Liver (tissue), 9 donors: Measurements from ENCODE around the gene ATP1B2. TPM values are rescaled to one million over a fixed set of nuclear protein-coding genes. Genes with fewer than 3 reads are reported as not detected.

Experiments used
- DNase-seq: peaks from one replicate; pipeline ENCODE4 v3.0.0-alpha.2; 2017; ENCODE audit warnings: low spot score
- H3K27ac ChIP-seq, 2 donors: one replicate each; pipeline ENCODE4 v1.7.0; 2013; ENCODE audit warnings: inconsistent platforms in 2 of 2, low read length in 2 of 2, control low read depth in 1 of 2, low read depth in 1 of 2, mild to moderate bottlenecking in 1 of 2
- H3K27me3 ChIP-seq, 4 donors: one replicate each; pipeline versions ENCODE4 v1.6.1 to v1.7.0; 2013; ENCODE audit warnings: low read length in 3 of 4, inconsistent platforms in 1 of 4, mild to moderate bottlenecking in 1 of 4, moderate library complexity in 1 of 4; ENCODE audit not compliant: control insufficient read depth in 4 of 4, insufficient read depth in 4 of 4
- H3K36me3 ChIP-seq, 4 donors: one replicate each; pipeline versions ENCODE4 v1.6.1 to v1.7.0; 2013; ENCODE audit warnings: low read length in 3 of 4, mild to moderate bottlenecking in 3 of 4, low read depth in 1 of 4, moderate library complexity in 1 of 4; ENCODE audit not compliant: control insufficient read depth in 4 of 4, insufficient read depth in 3 of 4
- H3K4me1 ChIP-seq, 4 donors: one replicate each; pipeline versions ENCODE4 v1.6.1 to v1.7.0; 2013; ENCODE audit warnings: low read length in 3 of 4, mild to moderate bottlenecking in 3 of 4, moderate library complexity in 1 of 4; ENCODE audit not compliant: control insufficient read depth in 4 of 4, insufficient read depth in 4 of 4
- H3K4me3 ChIP-seq, 3 donors: one replicate each; pipeline versions ENCODE4 v1.6.1 to v1.7.0; 2013; ENCODE audit warnings: low read length in 3 of 3, control low read depth in 1 of 3, low read depth in 1 of 3, mild to moderate bottlenecking in 1 of 3
- H3K9ac ChIP-seq, 2 donors: one replicate each; pipeline ENCODE4 v1.7.0; 2013; ENCODE audit warnings: low read length in 2 of 2, mild to moderate bottlenecking in 2 of 2, moderate library complexity in 2 of 2, control low read depth in 1 of 2, low read depth in 1 of 2
- H3K9me3 ChIP-seq, 4 donors: one replicate each; pipeline versions ENCODE4 v1.6.1 to v1.7.0; 2013; ENCODE audit warnings: low read length in 3 of 4; ENCODE audit not compliant: control insufficient read depth in 4 of 4
- EGR1 ChIP-seq, 2 donors: IDR thresholded peaks; 2 replicates each; pipeline ENCODE4 v1.6.1; 2016 to 2018; ENCODE audit warnings: antibody characterized with exemption in 2 of 2, low read depth in 2 of 2
- FOXA1 ChIP-seq: IDR thresholded peaks from 2 replicates; pipeline ENCODE4 v1.6.1; 2016; ENCODE audit warnings: antibody characterized with exemption
- FOXA2 ChIP-seq: IDR thresholded peaks from 2 replicates; pipeline ENCODE4 v1.6.1; 2016; ENCODE audit warnings: antibody characterized with exemption
- GABPA ChIP-seq, 2 donors: IDR thresholded peaks in 1 of 2; conservative IDR thresholded peaks in 1 of 2; 2 replicates each; pipeline ENCODE4 v1.6.1; 2016; ENCODE audit warnings: antibody characterized with exemption in 2 of 2, mild to moderate bottlenecking in 1 of 2, moderate library complexity in 1 of 2
- HNF4A ChIP-seq, 2 donors: conservative IDR thresholded peaks; 2 replicates each; pipeline ENCODE4 v1.6.1; 2016; ENCODE audit warnings: antibody characterized with exemption in 2 of 2, mild to moderate bottlenecking in 2 of 2
- HNF4G ChIP-seq: IDR thresholded peaks from 2 replicates; pipeline ENCODE4 v1.6.1; 2016; ENCODE audit warnings: antibody characterized with exemption
- JUND ChIP-seq, 2 donors: IDR thresholded peaks; 2 replicates each; pipeline ENCODE4 v1.6.1; 2016; ENCODE audit warnings: antibody characterized with exemption in 2 of 2
- NR2F2 ChIP-seq: IDR thresholded peaks from 2 replicates; pipeline ENCODE4 v1.6.1; 2016; ENCODE audit warnings: antibody characterized with exemption
- RAD21 ChIP-seq, 2 donors: IDR thresholded peaks; 2 replicates each; pipeline ENCODE4 v1.6.1; 2016; ENCODE audit warnings: antibody characterized with exemption in 2 of 2, mild to moderate bottlenecking in 2 of 2
- RXRA ChIP-seq, 2 donors: IDR thresholded peaks; 2 replicates each; pipeline ENCODE4 v1.6.1; 2017 to 2018; ENCODE audit warnings: antibody characterized with exemption in 2 of 2, mild to moderate bottlenecking in 1 of 2
- SP1 ChIP-seq: IDR thresholded peaks from 2 replicates; pipeline ENCODE4 v1.6.1; 2018; ENCODE audit warnings: antibody characterized with exemption, mild to moderate bottlenecking
- TAF1 ChIP-seq: conservative IDR thresholded peaks from 2 replicates; pipeline ENCODE4 v1.6.1; 2016; ENCODE audit warnings: antibody characterized with exemption, mild to moderate bottlenecking
- YY1 ChIP-seq: IDR thresholded peaks from 2 replicates; pipeline ENCODE4 v1.6.1; 2016; ENCODE audit warnings: antibody characterized with exemption, mild to moderate bottlenecking
- ZBTB33 ChIP-seq: IDR thresholded peaks from 2 replicates; pipeline ENCODE4 v1.6.1; 2016; ENCODE audit warnings: antibody characterized with exemption
- WGBS: extraction: QIAGEN DNeasy Blood & Tissue Kit; methylation state at CpG from one replicate; pipeline ENCODE4 v1.1.7; 2013; 5-methylcytosine and 5-hydroxymethylcytosine counted together
- polyA plus RNA-seq, 2 donors: library from polyadenylated mRNA; stranded (reverse) in 1 of 2; unstranded in 1 of 2; fragments of 200-250 nt in 1 of 2; fragments of >200 nt in 1 of 2; fragmentation: Nextera tagmentation in 1 of 2; extraction: Ambion mirVana in 1 of 2; gene quantifications; one replicate each; pipeline versions ENCODE4 v1.2.1 to v1.2.3, GENCODE V29; 2013 to 2015
- total RNA-seq, 2 donors: library from RNA; depleted of rRNA; stranded (reverse); fragments of >200 nt; gene quantifications; one replicate each; pipeline ENCODE4 v1.2.3, GENCODE V29; 2014
- TF ChIP-seq, protein P1 (sequence below): IDR thresholded peaks from 2 replicates; pipeline ENCODE4 v1.6.1; 2016; ENCODE audit warnings: antibody characterized with exemption
- TF ChIP-seq, protein P2 (sequence below): fragments of 150-350 bp; IDR thresholded peaks from 2 replicates; pipeline ENCODE4 v1.5.1; 2017; ENCODE audit warnings: improper control_type of control experiment, low read depth, low read length; ENCODE audit not compliant: missing input control
- TF ChIP-seq, protein P3 (sequence below): IDR thresholded peaks from 2 replicates; pipeline ENCODE4 v1.6.1; 2016; ENCODE audit warnings: antibody characterized with exemption
- donor health status: healthy.
- donor health status: healthy.
- donor health status: healthy.
- donor health status: healthy.
- donor health status: healthy.

ATP1B2 gene
- total and polyA plus RNA-seq, 4 donors = 0.33 to 8.3 (median 2.0) TPM

GRCh38 chr17:7644775-7645174, 6.0 kb upstream of the ATP1B2 start:
- Histone ChIP-seq H3K9ac (no peak overlapping the region), H3K27me3 (no peaks in the 10 kb centered on the region), H3K9me3 (no peaks in the 10 kb centered on the region), H3K4me1 (no peaks in the 10 kb centered on the region), H3K27ac (no peak overlapping the region), H3K36me3 (no peaks in the 10 kb centered on the region), H3K4me3 (no peak overlapping the region)
- TF ChIP-seq HNF4G = no peak
- no peak for TF ChIP-seq FOXA1
- TF ChIP-seq TAF1 = no peak
- TF ChIP-seq NR2F2 = no peak
- TF ChIP-seq, protein P1, sequence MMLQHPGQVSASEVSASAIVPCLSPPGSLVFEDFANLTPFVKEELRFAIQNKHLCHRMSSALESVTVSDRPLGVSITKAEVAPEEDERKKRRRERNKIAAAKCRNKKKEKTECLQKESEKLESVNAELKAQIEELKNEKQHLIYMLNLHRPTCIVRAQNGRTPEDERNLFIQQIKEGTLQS = no peak
- TF ChIP-seq RXRA (IDR thresholded peaks at IDR 0.05) = no peak
- no peak for TF ChIP-seq FOXA2
- TF ChIP-seq SP1 = no peak
- TF ChIP-seq, protein P2, sequence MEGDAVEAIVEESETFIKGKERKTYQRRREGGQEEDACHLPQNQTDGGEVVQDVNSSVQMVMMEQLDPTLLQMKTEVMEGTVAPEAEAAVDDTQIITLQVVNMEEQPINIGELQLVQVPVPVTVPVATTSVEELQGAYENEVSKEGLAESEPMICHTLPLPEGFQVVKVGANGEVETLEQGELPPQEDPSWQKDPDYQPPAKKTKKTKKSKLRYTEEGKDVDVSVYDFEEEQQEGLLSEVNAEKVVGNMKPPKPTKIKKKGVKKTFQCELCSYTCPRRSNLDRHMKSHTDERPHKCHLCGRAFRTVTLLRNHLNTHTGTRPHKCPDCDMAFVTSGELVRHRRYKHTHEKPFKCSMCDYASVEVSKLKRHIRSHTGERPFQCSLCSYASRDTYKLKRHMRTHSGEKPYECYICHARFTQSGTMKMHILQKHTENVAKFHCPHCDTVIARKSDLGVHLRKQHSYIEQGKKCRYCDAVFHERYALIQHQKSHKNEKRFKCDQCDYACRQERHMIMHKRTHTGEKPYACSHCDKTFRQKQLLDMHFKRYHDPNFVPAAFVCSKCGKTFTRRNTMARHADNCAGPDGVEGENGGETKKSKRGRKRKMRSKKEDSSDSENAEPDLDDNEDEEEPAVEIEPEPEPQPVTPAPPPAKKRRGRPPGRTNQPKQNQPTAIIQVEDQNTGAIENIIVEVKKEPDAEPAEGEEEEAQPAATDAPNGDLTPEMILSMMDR = no peak
- TF ChIP-seq RAD21 (IDR thresholded peaks at IDR 0.05) = no peak
- TF ChIP-seq YY1 = no peak
- TF ChIP-seq JUND (IDR thresholded peaks at IDR 0.05) = no peak
- TF ChIP-seq, protein P3, sequence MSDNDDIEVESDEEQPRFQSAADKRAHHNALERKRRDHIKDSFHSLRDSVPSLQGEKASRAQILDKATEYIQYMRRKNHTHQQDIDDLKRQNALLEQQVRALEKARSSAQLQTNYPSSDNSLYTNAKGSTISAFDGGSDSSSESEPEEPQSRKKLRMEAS = no peak
- TF ChIP-seq ZBTB33 = no peak
- TF ChIP-seq EGR1 (IDR thresholded peaks at IDR 0.05; ENCODE audit: low read depth in 2 of 2) = no peak
- TF ChIP-seq GABPA (IDR thresholded peaks at IDR 0.05 in 1 of 2, conservative IDR thresholded peaks at IDR 0.05 in 1 of 2) = no peak
- no peak for DNase-seq
- WGBS = 88% methylated on average over 4 of the region's 4 CpGs

GRCh38 chr17:7646457-7646856, 4.3 kb upstream of the ATP1B2 start:
- H3K9me3 ChIP-seq = no peaks in the 10 kb centered on the region
- TF ChIP-seq EGR1 (IDR thresholded peaks at IDR 0.05; ENCODE audit: low read depth in 2 of 2) = no peak
- TF ChIP-seq HNF4A (conservative IDR thresholded peaks at IDR 0.05) = no peak
- TF ChIP-seq, protein P2 = no peak
- TF ChIP-seq GABPA (IDR thresholded peaks at IDR 0.05 in 1 of 2, conservative IDR thresholded peaks at IDR 0.05 in 1 of 2) = no peak
- TF ChIP-seq FOXA2 = no peak
- TF ChIP-seq RAD21 (IDR thresholded peaks at IDR 0.05) = no peak
- TF ChIP-seq RXRA (IDR thresholded peaks at IDR 0.05) = no peak
- TF ChIP-seq SP1 = no peak
- TF ChIP-seq, protein P3 = no peak
- DNase-seq = no peak
- H3K4me3 ChIP-seq = no peak overlapping the region
- H3K4me1 ChIP-seq = peaks cover 4 to 15% (median 8%) of the 10 kb centered on the region in 4 donors
- no peak overlapping the region for H3K9ac ChIP-seq
- no peak overlapping the region for H3K27ac ChIP-seq
- H3K36me3 ChIP-seq = no peaks in the 10 kb centered on the region
- 80% methylated on average over 9 of the region's 9 CpGs for WGBS
- H3K27me3 ChIP-seq = no peaks in the 10 kb centered on the region
